Spleen (tissue), 11 donors: Measurements from ENCODE around the gene OXNAD1. TPM values are rescaled to one million over a fixed set of nuclear protein-coding genes. Genes with fewer than 3 reads are reported as not detected.

Source experiments
- DNase-seq: peaks from one replicate; pipeline ENCODE4 v3.0.0-alpha.2; 2020
- H3K27ac ChIP-seq, 8 donors: fragments of 200-600 bp; sonication (generic) in 7 of 8; 1 replicate in 4 of 8; 2 replicates in 4 of 8; pipeline versions ENCODE4 v1.5.0 to v1.8.0; 2016 to 2021; ENCODE audit warnings: inconsistent platforms in 4 of 8, mild to moderate bottlenecking in 4 of 8, moderate library complexity in 1 of 8
- H3K27me3 ChIP-seq, 7 donors: fragments of 200-600 bp; sonication (generic) in 6 of 7; replicated peaks in 1 of 7; 1 replicate in 4 of 7; 2 replicates in 3 of 7; pipeline versions ENCODE4 v1.5.0 to v1.8.0; 2016 to 2021; ENCODE audit warnings: inconsistent platforms in 3 of 7, mild to moderate bottlenecking in 1 of 7
- H3K36me3 ChIP-seq, 6 donors: fragments of 200-600 bp; sonication (generic) in 5 of 6; 1 replicate in 4 of 6; 2 replicates in 2 of 6; pipeline versions ENCODE4 v1.5.0 to v1.8.0; 2016 to 2021; ENCODE audit warnings: inconsistent platforms in 2 of 6
- H3K4me1 ChIP-seq, 6 donors: fragments of 200-600 bp; sonication (generic) in 5 of 6; 1 replicate in 3 of 6; 2 replicates in 3 of 6; pipeline versions ENCODE4 v1.5.0 to v1.8.0; 2016 to 2021; ENCODE audit warnings: inconsistent platforms in 3 of 6
- H3K4me3 ChIP-seq, 8 donors: fragments of 200-600 bp; sonication (generic) in 7 of 8; 1 replicate in 4 of 8; 2 replicates in 4 of 8; pipeline versions ENCODE4 v1.5.0 to v1.8.0; 2016 to 2021; ENCODE audit warnings: inconsistent platforms in 4 of 8, mild to moderate bottlenecking in 4 of 8, moderate library complexity in 2 of 8
- H3K9me3 ChIP-seq, 8 donors: fragments of 200-600 bp; sonication (generic) in 7 of 8; 1 replicate in 4 of 8; 2 replicates in 4 of 8; pipeline versions ENCODE4 v1.5.0 to v1.8.0; 2016 to 2021; ENCODE audit warnings: inconsistent platforms in 4 of 8
- CTCF ChIP-seq, 11 experiments: fragments of 200-600 bp in 7 of 11; fragments of 450-650 bp in 4 of 11; sonication (generic) in 4 of 11; IDR thresholded peaks in 8 of 11; conservative IDR thresholded peaks in 3 of 11; 1 replicate in 7 of 11; 2 replicates in 4 of 11; pipeline versions ENCODE4 v1.4.0 to v1.8.0; 2016 to 2021; ENCODE audit warnings: antibody characterized with exemption in 11 of 11, inconsistent platforms in 4 of 11, mild to moderate bottlenecking in 1 of 11
- POLR2A ChIP-seq, 3 donors: fragments of 450-650 bp; IDR thresholded peaks; one replicate each; pipeline ENCODE4 v1.5.1; 2017; ENCODE audit warnings: antibody characterized with exemption in 3 of 3, mild to moderate bottlenecking in 1 of 3
- POLR2AphosphoS5 ChIP-seq, 3 donors: sonication (generic); formaldehyde crosslinking; IDR thresholded peaks; one replicate each; pipeline ENCODE4 v1.5.1; 2017; ENCODE audit warnings: antibody characterized with exemption in 3 of 3
- WGBS, 5 donors: extraction: QIAGEN DNeasy Blood & Tissue Kit in 3 of 5; methylation state at CpG; one replicate each; pipeline versions ENCODE4 v1.1.5 to v1.1.7; 2013 to 2018; 5-methylcytosine and 5-hydroxymethylcytosine counted together
- intact Hi-C: fragments of 100-400 bp; cut with DNase I; formaldehyde crosslinking; loops from one replicate; pipeline ENCODE4 v1.15.0; 2023; ENCODE audit warnings: low total_unique reads
- polyA plus RNA-seq, 3 donors: library from polyadenylated mRNA; stranded (reverse); fragments of 200-250 nt; gene quantifications; one replicate each; pipeline ENCODE4 v1.2.1, GENCODE V29; 2013
- total RNA-seq, 7 donors: library from RNA; depleted of rRNA in 3 of 7; stranded (reverse); fragments of >200 nt in 3 of 7; fragmentation: NEBNext Ultra II Directional in 4 of 7; extraction: Animal tissue kit (Norgen Biotek cat#: 25700) in 4 of 7; gene quantifications; one replicate each; pipeline versions ENCODE4 v1.1.0 to v1.2.1, GENCODE V29; 2016 to 2021
- donor health status: healthy with polysubstance abuse.
- donor health status: DM: no; HTN: no; CAD: no; lungs with moderate emphysema.
- donor health status: DM: no; HTN: no; CAD: no.
- donor health status: Bipolar disorder and iron deficiency.
- donor health status: healthy.
- donor health status: DM: no; HTN: no; CAD: no.
- donor health status: DM: yes; HTN: yes; CAD: no.

OXNAD1 gene
- total and polyA plus RNA-seq, 10 donors = 4.2 to 30.6 (median 20.1) TPM

GRCh38 chr3:16247282-16248061 is 17.5 kb upstream of the OXNAD1 start:
- DNase-seq = peak; percentile 89
- intact Hi-C loops = loop anchor here (5.0 kb wide), 2 partner anchors 430 to 620 kb away; no protein-coding TSS in a partner anchor
- no peaks in the 10 kb centered on the region for H3K27me3 ChIP-seq

GRCh38 chr3:16248556-16248955 is 16.5 kb upstream of the OXNAD1 start:
- TF ChIP-seq POLR2A (IDR thresholded peaks at IDR 0.05) (no peak), POLR2AphosphoS5 (IDR thresholded peaks at IDR 0.05) (no peak), CTCF (IDR thresholded peaks at IDR 0.05 in 8 of 11, conservative IDR thresholded peaks at IDR 0.05 in 3 of 11) (no peak)
- no peak overlapping the region for H3K27ac ChIP-seq
- 76 to 89% (median 87%) methylated on average over 5 of the region's 5 CpGs for WGBS, 5 donors
- H3K4me1 ChIP-seq = peaks cover 7 to 25% (median 11%) of the 10 kb centered on the region in 6 donors
- no peaks in the 10 kb centered on the region for H3K27me3 ChIP-seq
- intact Hi-C loops = loop anchor here (5.0 kb wide), 2 partner anchors 431 to 621 kb away; no protein-coding TSS in a partner anchor
- no peak overlapping the region for H3K4me3 ChIP-seq
- H3K9me3 ChIP-seq = no peaks in the 10 kb centered on the region
- peak; percentile 32 for DNase-seq
- H3K36me3 ChIP-seq = no peaks in the 10 kb centered on the region

More at GRCh38 chr3:16247282-16248061, 17.5 kb upstream of the OXNAD1 start:
- peaks cover 7 to 20% (median 11%) of the 10 kb centered on the region in 6 donors for H3K4me1 ChIP-seq
- WGBS, 5 donors = 27 to 33% (median 30%) methylated on average over 17 of the region's 17 CpGs
- H3K27ac ChIP-seq = no peak overlapping the region
- peak overlapping the region in 1 of 8 donors; percentile 27 for H3K4me3 ChIP-seq
- no peak for TF ChIP-seq POLR2A (IDR thresholded peaks at IDR 0.05)
- peak in 1 of 3 donors; percentile 41 for TF ChIP-seq POLR2AphosphoS5 (IDR thresholded peaks at IDR 0.05)
- peak; percentile 63 to 92 (median 90) for TF ChIP-seq CTCF (IDR thresholded peaks at IDR 0.05 in 8 of 11, conservative IDR thresholded peaks at IDR 0.05 in 3 of 11)
- H3K9me3 ChIP-seq = no peaks in the 10 kb centered on the region
- no peaks in the 10 kb centered on the region for H3K36me3 ChIP-seq

GRCh38 chr3:16249336-16249735 is 15.7 kb upstream of the OXNAD1 start:
- Histone ChIP-seq H3K27me3 (no peaks in the 10 kb centered on the region), H3K9me3 (no peaks in the 10 kb centered on the region), H3K4me3 (no peak overlapping the region), H3K27ac (no peak overlapping the region), H3K36me3 (no peaks in the 10 kb centered on the region), H3K4me1 (peaks cover 7 to 21% (median 13%) of the 10 kb centered on the region in 6 donors)
- TF ChIP-seq POLR2AphosphoS5 (IDR thresholded peaks at IDR 0.05) = no peak
- TF ChIP-seq POLR2A (IDR thresholded peaks at IDR 0.05) = no peak
- TF ChIP-seq CTCF (IDR thresholded peaks at IDR 0.05 in 8 of 11, conservative IDR thresholded peaks at IDR 0.05 in 3 of 11) = peak in 4 of 11 experiments; percentile 28 to 36 (median 32)
- intact Hi-C loops = loop anchor here (5.0 kb wide), 2 partner anchors 432 to 622 kb away; no protein-coding TSS in a partner anchor
- 45 to 69% (median 57%) methylated on average over 1 to 3 of the region's 3 CpGs for WGBS, 5 donors
- peak; percentile 49 for DNase-seq

GRCh38 chr3:16249886-16250285 is 15.1 kb upstream of the OXNAD1 start:
- Histone ChIP-seq H3K4me1 (peaks cover 7 to 20% (median 12%) of the 10 kb centered on the region in 6 donors), H3K9me3 (no peaks in the 10 kb centered on the region), H3K27ac (no peak overlapping the region), H3K36me3 (no peaks in the 10 kb centered on the region), H3K27me3 (no peaks in the 10 kb centered on the region), H3K4me3 (no peak overlapping the region)
- DNase-seq = no peak
- intact Hi-C loops = loop anchor here (5.0 kb wide), 2 partner anchors 433 to 623 kb away; no protein-coding TSS in a partner anchor
- WGBS, 5 donors = 80 to 97% (median 87%) methylated on average over 3 of the region's 3 CpGs
- TF ChIP-seq POLR2A (IDR thresholded peaks at IDR 0.05) (no peak), CTCF (IDR thresholded peaks at IDR 0.05 in 8 of 11, conservative IDR thresholded peaks at IDR 0.05 in 3 of 11) (no peak), POLR2AphosphoS5 (IDR thresholded peaks at IDR 0.05) (no peak)
